HepG2 (cell line): ENCODE results near the gene ARIH1. TPM values are rescaled to one million over a fixed set of nuclear protein-coding genes. Genes with fewer than 3 reads are reported as not detected.

ENCODE experiments used
- ARNT2 ChIP-seq: sonication (generic); formaldehyde crosslinking; IDR thresholded peaks from 2 replicates; pipeline ENCODE4 v1.8.0; 2022; ENCODE audit warnings: mild to moderate bottlenecking, low read depth, missing genetic modification reagents, moderate library complexity
- ATM ChIP-seq: fragments of 450-650 bp; IDR thresholded peaks from 2 replicates; pipeline ENCODE4 v1.7.1; 2017; ENCODE audit warnings: mild to moderate bottlenecking, borderline replicate concordance
- BRF2 ChIP-seq: sonication (generic); formaldehyde crosslinking; IDR thresholded peaks from 2 replicates; pipeline ENCODE4 v1.8.1; 2022; ENCODE audit warnings: mild to moderate bottlenecking, missing genetic modification reagents
- CBX2 ChIP-seq, 2 experiments: fragments of 200-600 bp in 1 of 2; sonication (generic); formaldehyde crosslinking in 1 of 2; IDR thresholded peaks; 2 replicates each; pipeline versions ENCODE4 v1.7.0 to v1.8.1; 2018 to 2022; ENCODE audit warnings: low read depth in 2 of 2, low read length in 1 of 2, mild to moderate bottlenecking in 1 of 2, missing genetic modification reagents in 1 of 2
- CEBPB ChIP-seq: IDR thresholded peaks from 2 replicates; pipeline ENCODE4 v1.6.1; 2011; ENCODE audit warnings: low read depth, low read length, improper control_type of control experiment, borderline replicate concordance
- JDP2 ChIP-seq: sonication (generic); formaldehyde crosslinking; IDR thresholded peaks from 2 replicates; pipeline ENCODE4 v1.8.1; 2022; ENCODE audit warnings: missing genetic modification reagents, borderline replicate concordance
- KDM5B ChIP-seq: sonication (generic); formaldehyde crosslinking; IDR thresholded peaks from 2 replicates; pipeline ENCODE4 v1.4.0; 2020; ENCODE audit warnings: missing genetic modification reagents, mild to moderate bottlenecking, borderline replicate concordance
- MLLT10 ChIP-seq: sonication (generic); formaldehyde crosslinking; IDR thresholded peaks from 2 replicates; pipeline ENCODE4 v1.4.0; 2020; ENCODE audit warnings: missing genetic modification reagents
- MYNN ChIP-seq: sonication (generic); formaldehyde crosslinking; IDR thresholded peaks from 2 replicates; pipeline ENCODE4 v1.4.0; 2020; ENCODE audit warnings: mild to moderate bottlenecking, low read depth, missing genetic modification reagents
- NFIC ChIP-seq: IDR thresholded peaks from 2 replicates; pipeline ENCODE4 v1.6.1; 2012; ENCODE audit warnings: mild to moderate bottlenecking, low read length, inconsistent platforms
- NRL ChIP-seq: sonication (generic); formaldehyde crosslinking; IDR thresholded peaks from 2 replicates; pipeline ENCODE4 v1.5.0; 2020; ENCODE audit warnings: missing genetic modification reagents, mild to moderate bottlenecking, moderate library complexity, borderline replicate concordance
- PHB2 ChIP-seq: fragments of 450-650 bp; IDR thresholded peaks from 2 replicates; pipeline ENCODE4 v1.6.1; 2018; ENCODE audit not compliant: partially characterized antibody
- SMAD9 ChIP-seq: sonication (generic); formaldehyde crosslinking; IDR thresholded peaks from 2 replicates; pipeline ENCODE4 v1.5.1; 2020; ENCODE audit warnings: mild to moderate bottlenecking, missing genetic modification reagents
- THYN1 ChIP-seq: sonication (generic); formaldehyde crosslinking; IDR thresholded peaks from 2 replicates; pipeline ENCODE4 v1.8.1; 2023; ENCODE audit warnings: low read depth, mild to moderate bottlenecking, moderate library complexity, missing genetic modification reagents, borderline replicate concordance
- ZBTB38 ChIP-seq: sonication (generic); formaldehyde crosslinking; IDR thresholded peaks from 2 replicates; pipeline ENCODE4 v1.5.1; 2020; ENCODE audit warnings: mild to moderate bottlenecking, missing genetic modification reagents
- ZFP36L1 ChIP-seq: sonication (generic); formaldehyde crosslinking; IDR thresholded peaks from 2 replicates; pipeline ENCODE4 v1.8.0; 2022; ENCODE audit warnings: mild to moderate bottlenecking, missing genetic modification reagents, moderate library complexity
- ZNF12 ChIP-seq: sonication (generic); formaldehyde crosslinking; IDR thresholded peaks from 2 replicates; pipeline ENCODE4 v1.5.0; 2020; ENCODE audit warnings: missing genetic modification reagents
- ZNF124 ChIP-seq: sonication (generic); formaldehyde crosslinking; IDR thresholded peaks from 2 replicates; pipeline ENCODE4 v1.4.0; 2020; ENCODE audit warnings: missing genetic modification reagents
- ZNF530 ChIP-seq: sonication (generic); formaldehyde crosslinking; IDR thresholded peaks from 2 replicates; pipeline ENCODE4 v1.5.0; 2020; ENCODE audit warnings: low read depth, mild to moderate bottlenecking, missing genetic modification reagents
- ZNF564 ChIP-seq: sonication (generic); formaldehyde crosslinking; IDR thresholded peaks from 2 replicates; pipeline ENCODE4 v1.8.1; 2023; ENCODE audit warnings: mild to moderate bottlenecking, missing genetic modification reagents
- ZNF629 ChIP-seq: sonication (generic); formaldehyde crosslinking; conservative IDR thresholded peaks from 2 replicates; pipeline ENCODE4 v1.5.0; 2020; ENCODE audit warnings: missing genetic modification reagents
- ZNF773 ChIP-seq: sonication (generic); formaldehyde crosslinking; IDR thresholded peaks from 2 replicates; pipeline ENCODE4 v1.4.0; 2020; ENCODE audit warnings: missing genetic modification reagents, borderline replicate concordance
- polyA plus RNA-seq, 8 experiments: library from polyadenylated mRNA; depleted of rRNA in 3 of 8; stranded (reverse) in 7 of 8; unstranded in 1 of 8; fragments of >200 nt; fragmentation: Illumina TruSeq in 4 of 8; extraction: Trizol in 4 of 8; gene quantifications; 2 replicates each; pipeline versions ENCODE4 v1.2.1 to v1.2.3, GENCODE V29; 2011 to 2016; ENCODE audit warnings: low read depth in 4 of 8, missing spikeins in 1 of 8, mixed read lengths in 1 of 8; ENCODE audit not compliant: insufficient read depth in 1 of 8
- total RNA-seq, 5 experiments: library from RNA; depleted of rRNA; stranded (reverse); fragments of >200 nt; fragmentation: Illumina TruSeq; extraction: Trizol; gene quantifications; 2 replicates each; pipeline ENCODE4 v1.2.3, GENCODE V29; 2016; ENCODE audit warnings: low read depth in 1 of 5
- TF ChIP-seq, protein P1 (sequence below): sonication (generic); formaldehyde crosslinking; IDR thresholded peaks from 2 replicates; pipeline ENCODE4 v1.8.1; 2023; ENCODE audit warnings: mild to moderate bottlenecking, missing genetic modification reagents

Gene ARIH1
- total and polyA plus RNA-seq, 2 of the 13 experiments (the other 11 are each of a cell fraction or from before 2014, with no cell fraction given) = 38.8 to 59.8 TPM

- peak; percentile 80 for TF ChIP-seq ARNT2 (CRISPR knock-in tag)
- no peak for TF ChIP-seq BRF2 (CRISPR knock-in tag)
- TF ChIP-seq, protein P1, sequence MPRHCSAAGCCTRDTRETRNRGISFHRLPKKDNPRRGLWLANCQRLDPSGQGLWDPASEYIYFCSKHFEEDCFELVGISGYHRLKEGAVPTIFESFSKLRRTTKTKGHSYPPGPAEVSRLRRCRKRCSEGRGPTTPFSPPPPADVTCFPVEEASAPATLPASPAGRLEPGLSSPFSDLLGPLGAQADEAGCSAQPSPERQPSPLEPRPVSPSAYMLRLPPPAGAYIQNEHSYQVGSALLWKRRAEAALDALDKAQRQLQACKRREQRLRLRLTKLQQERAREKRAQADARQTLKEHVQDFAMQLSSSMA (CRISPR knock-in tag) = peak; percentile 79; the same call in 1 of the 2 replicates
- peak; percentile 44; the same call in 1 of the 2 replicates for TF ChIP-seq CEBPB
- TF ChIP-seq ZFP36L1 (CRISPR knock-in tag) = peak; percentile 68; the same call in 1 of the 2 replicates
- 0 out of 2 replicates have a peak, but pooled peaks have one; percentile 53 for TF ChIP-seq ZNF530 (CRISPR knock-in tag)
- TF ChIP-seq MLLT10 = no peak
- peak; percentile 95 for TF ChIP-seq ZNF12
- TF ChIP-seq JDP2 = peak; percentile 47; the same call in 1 of the 2 replicates
- no peak for TF ChIP-seq THYN1 (CRISPR knock-in tag)
- no peak for TF ChIP-seq PHB2
- peak; percentile 70; the same call in 1 of the 2 replicates for TF ChIP-seq KDM5B
- 0 out of 2 replicates have a peak, but pooled peaks have one; percentile 36 for TF ChIP-seq ZNF629 (CRISPR knock-in tag)
- TF ChIP-seq SMAD9 (CRISPR knock-in tag) = peak; percentile 90; the same call in 1 of the 2 replicates
- TF ChIP-seq NFIC = no peak
- TF ChIP-seq MYNN (CRISPR knock-in tag) = peak; percentile 65; the same call in 1 of the 2 replicates
- TF ChIP-seq ATM = no peak
- no peak; the same call in 1 of the 2 replicates for TF ChIP-seq ZNF124 (CRISPR knock-in tag)
- 0 out of 2 replicates have a peak, but pooled peaks have one; percentile 18 for TF ChIP-seq ZNF773
- no peak for TF ChIP-seq CBX2 (IDR thresholded peaks at IDR 0.05; ENCODE audit: low read depth, low read length)
- peak; percentile 78; the same call in 1 of the 2 replicates for TF ChIP-seq CBX2 (CRISPR knock-in tag; IDR thresholded peaks at IDR 0.05; ENCODE audit: low read depth)
- peak; percentile 86; the same call in 1 of the 2 replicates for TF ChIP-seq ZNF564 (CRISPR knock-in tag)
- TF ChIP-seq ZBTB38 = peak; percentile 62; the same call in 1 of the 2 replicates
- peak; percentile 80; the same call in 1 of the 2 replicates for TF ChIP-seq NRL
These were observed at the start of gene ARIH1 (continued) for GRCh38 chr15:72473614-72474465.
